ENCODE measurements around the gene MEF2D. TPM values are rescaled to one million over a fixed set of nuclear protein-coding genes. Genes with fewer than 3 reads are reported as not detected.

The MEF2D gene
- polyA plus RNA-seq, 1 donor: 22.5 TPM

DNA sequence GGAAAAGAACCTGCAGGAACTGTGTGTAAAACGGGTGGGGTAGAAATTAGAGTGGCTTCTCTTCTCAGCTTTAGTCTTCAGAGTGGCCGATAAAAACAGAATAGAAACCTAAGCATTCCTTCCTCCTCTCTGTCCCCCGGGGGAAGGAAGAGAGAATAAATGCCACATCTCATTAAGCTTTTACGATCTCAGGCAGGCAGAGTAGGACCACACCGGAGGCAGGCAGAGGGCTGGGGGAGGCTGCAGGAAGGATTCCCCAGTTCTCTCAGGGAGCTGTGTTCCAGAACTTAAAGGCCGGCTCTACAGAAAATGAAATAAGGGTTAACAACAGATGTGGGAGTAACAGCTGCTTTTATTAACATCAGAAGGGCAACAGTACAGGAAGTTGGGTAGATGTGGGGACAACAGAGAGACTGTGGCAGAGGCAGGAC lies 24.5 kb upstream of the MEF2D start:
- DNase-seq: no peak

DNA sequence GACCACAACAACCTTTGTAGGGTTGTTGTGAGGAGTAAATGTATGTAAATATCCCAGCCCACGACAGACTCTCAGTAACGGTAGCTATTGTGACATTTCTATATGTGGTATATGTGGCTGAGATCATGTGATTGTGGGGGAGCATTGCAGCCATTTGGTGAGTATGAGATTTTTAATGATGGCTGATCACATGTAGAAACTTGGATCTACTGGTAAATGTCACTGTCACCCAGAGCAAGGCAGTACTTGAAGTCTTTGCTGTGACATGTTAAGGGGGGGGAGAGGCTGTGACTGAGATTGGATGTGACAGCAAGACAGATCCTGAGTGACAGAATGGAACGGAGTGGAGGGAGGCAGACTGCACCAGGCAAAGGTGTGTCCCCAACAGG lies 23.9 kb upstream of the MEF2D start:
- DNase-seq: no peak

DNA sequence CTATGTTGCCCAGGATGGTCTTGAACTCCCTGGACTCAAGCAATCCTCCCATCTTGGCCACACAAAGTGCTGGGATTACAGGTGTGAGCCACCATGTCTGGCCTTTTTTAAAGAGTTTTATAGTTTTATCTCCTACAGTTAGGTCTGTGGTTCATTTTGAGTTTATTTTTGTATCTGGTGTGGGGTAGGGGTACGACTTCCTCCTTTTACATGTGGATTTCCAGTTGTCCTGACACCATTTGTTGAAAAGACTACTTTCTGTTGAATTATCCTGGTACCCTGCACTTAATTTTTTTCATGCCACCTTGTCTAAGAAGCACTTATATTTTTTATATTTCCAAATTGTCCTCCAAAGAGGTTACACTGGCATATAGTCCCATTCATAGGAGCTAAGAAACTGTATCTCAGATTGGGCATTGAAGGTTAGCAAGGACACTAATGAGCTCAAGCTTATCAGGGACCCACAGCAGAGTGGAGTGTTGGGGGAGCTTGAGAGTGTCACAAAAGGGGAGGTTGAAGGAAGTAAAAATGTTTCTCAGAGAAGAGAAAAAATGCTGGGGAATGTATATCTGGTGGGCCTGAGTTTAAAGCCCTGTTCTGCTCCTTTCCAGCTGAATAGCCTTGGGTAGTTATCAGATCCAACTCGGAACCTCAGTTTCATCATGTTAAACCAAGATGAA lies 23.4 kb upstream of the MEF2D start:
- no peak for DNase-seq

DNA sequence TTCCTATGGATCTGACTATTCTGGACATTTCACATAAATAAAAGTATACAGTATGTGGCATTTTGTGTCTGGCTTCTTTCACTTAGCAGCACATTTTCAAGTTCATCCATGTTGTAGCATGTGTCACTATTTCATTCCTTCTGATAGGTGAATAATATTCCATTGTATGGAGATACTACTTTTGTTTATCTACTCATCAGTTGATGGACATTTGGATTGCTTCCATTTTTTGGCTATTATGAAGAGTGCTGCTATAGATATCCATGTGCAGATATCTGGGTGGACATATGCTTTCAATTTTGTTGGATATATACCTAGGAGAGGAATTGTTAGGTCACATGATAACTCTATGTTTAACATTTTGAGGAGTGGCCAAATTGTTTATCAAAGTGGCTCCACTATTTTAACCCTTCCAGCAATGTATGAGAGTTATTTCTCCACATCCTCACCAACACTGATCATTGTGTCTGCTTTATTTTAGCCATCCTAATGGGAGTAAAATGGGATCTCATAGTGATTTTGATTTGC lies 21.9 kb upstream of the MEF2D start:
- no peak for DNase-seq

DNA sequence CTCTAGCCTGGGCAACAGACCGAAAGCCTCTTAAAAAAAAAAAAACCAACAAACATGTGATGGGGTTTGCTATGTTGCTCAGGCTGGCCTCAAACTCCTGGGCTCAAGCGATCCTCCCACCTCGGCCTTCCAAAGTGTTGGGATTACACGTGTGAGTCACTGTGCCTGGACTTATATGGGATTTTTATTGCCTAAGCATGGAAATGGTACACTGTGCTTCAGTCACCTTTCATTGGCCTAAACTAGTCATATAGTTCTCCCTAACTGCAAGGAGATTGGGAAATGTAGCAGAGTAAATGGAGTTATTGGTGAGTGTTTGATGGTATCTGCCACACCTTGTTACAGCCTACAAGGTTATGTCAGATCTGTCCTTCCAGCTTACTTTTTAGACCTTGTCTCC lies 17.2 kb upstream of the MEF2D start:
- DNase-seq: no peak

DNA sequence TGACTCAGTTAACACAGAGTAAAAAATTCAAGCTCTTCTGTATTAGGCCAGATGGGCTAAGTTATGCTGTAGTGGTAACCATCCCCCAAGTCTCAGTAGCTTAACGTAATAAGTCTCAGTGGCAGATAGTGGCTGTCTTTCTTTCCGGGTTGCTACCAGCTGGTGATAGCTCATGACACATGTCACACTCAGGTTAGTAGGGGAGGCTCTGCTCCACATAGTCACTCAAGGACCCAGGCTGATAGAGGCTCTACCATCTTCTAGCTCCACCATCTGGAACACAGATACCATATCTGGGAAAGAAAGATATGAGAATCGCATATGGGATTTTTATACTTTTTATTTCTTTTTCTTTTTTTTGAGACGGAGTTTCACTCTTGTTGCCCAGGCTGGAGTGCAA lies 16.2 kb upstream of the MEF2D start:
- DNase-seq: no peak

DNA sequence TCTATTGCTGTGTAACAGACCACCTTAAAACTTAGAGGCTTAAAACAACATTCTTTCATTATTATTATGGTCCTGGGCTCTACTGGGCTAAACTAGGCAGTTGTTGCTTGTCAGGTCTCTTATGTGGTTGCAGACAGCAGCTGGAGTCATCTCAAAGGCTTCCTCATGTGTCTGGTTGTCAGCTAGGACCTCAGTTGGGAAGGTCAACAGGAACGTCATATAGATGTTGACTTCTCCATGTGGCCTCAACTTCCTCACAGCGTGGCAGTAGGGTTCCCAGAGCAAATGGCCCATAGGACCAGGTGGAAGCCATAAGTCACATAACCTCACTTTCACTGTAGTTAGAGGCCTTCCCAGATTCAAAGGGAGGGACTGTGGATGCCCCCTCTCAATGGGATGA lies 15.4 kb upstream of the MEF2D start:
- DNase-seq: no peak

DNA sequence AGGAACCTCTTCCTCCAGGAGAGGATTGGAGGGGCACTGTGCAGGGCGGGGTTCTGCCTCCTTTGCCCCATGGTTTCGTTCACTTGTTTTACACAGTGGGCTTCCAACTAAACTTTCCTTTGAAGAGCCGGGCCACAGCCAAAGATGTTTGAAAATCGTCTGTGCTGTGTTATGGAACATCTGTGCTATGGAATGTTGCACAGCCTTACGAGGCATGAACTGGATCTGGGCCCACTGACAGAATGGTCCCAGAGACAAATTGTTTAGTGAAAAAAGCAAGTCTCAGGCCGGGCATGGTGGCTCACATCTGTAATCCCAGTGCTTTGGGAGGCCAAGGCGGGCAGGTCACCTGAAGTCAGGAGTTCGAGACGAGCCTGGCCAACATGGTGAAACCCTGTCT lies 12.6 kb upstream of the MEF2D start:
- DNase-seq: no peak

DNA sequence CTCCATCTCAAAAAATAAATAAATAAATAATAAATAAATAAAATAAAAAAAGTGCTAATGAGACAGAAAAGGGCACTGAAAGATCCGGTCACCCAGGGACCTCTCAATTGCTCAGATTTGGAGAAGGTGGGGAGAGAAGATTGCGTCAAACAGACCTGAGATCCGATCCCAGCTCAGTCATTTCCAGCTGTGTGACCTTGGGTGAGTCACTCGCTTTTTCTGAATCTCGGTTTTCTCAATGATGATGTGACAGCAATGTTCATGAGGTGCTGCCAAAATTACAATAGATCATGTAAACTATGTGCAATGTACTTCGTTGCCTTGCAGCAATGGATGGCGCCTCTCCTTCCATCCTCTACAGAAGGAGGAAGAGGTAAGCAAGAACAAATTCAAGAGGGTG lies 11.1 kb upstream of the MEF2D start:
- DNase-seq: no peak

DNA sequence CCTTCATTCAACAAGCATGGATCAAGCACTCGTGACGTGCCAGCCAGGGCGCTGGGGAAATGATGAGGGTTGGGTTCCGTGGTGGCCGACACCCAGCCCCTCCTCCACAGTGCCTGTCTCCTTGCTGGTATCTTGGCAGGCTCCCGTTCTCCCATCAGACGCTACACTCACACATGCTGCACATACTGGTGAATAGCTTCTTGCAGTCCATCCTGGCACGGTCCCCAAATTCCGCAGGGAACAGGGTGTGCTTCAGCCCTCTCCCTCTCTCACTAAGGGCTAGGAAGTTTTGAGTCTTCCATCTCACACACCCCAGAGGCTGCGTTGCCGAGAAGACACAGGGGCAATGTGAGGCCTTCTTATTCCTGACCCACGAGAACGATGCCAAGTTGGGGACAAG lies 10.1 kb upstream of the MEF2D start:
- DNase-seq: no peak

DNA sequence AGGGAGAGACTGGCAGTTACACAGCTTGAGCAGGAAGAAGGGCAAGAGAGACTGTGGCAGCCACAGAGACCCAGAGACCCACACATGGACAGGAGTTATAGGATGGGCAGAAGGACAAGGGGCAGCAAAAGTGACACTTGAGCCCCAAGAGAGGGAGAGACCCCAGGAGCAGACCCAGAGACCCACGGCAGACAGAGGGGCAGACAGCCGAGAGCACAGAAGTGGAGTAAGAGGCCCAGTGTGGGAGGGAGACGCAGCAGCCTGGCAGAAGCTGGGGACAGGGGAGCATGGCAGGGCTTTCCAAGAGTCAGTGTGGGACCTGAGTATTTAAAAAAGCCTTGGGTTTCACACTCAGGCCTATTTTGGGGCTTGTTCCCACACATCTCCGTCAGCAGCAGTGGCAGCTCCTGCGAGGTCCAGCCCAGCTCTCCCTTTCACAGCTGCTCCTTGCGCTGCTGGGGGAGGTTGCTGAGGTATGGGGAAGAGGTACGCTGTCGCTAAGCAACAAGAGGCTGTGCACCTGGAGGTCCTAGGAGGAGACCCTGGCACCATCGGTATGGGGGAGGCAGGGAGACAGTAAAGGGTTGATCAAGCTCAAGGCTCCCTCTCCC lies 9.0 kb upstream of the MEF2D start:
- DNase-seq: no peak

DNA sequence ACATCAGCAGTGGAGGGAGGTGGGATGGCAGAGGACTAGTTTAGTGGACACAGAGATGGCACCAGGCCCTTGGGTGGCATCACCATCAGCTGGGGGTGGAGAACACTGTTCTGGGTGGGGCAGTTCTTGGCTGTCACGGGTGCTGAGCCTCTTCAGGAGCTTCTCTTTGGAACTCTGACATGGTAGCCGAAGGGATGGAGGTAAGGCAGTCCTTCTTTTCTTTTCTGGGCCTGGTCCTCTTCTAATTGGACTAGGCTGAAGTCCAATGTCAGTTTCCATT lies 8.3 kb upstream of the MEF2D start:
- DNase-seq: no peak

DNA sequence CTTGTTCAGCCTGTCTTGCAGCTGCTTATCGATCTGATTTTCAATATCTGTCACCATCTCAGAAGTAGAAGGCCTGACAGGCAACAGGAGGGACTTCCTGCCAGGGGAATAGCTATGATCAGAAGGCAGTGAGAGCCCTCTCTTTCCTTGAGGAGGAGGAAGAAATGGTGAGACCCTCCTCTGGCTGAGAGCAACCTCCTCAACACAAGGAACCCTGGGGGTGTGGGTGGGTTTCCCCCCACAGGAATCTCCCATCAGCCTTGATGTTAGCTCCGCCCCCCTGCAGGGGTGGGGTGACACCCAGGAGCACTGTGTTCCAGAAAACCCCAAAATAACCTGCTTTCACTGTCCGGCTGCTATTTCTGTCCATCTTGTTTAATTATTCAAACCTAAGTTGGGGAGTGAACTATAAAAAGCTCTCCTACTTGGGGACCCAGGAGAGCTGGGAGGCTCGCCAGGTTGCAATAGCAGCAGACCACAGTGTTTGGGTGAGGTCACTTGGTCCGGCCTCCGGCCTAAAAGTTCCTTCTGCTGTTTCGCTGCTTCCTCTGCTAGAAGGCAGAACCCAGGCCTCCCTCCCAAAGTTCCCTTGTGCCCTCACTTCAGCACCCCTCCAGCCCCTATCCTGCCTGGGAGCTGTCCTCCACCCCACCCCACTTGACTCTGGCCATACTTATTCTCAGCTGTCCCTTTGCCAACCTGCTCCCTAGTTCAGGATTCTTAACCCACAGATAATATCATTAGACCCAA lies 7.8 kb upstream of the MEF2D start:
- no peak for DNase-seq

DNA sequence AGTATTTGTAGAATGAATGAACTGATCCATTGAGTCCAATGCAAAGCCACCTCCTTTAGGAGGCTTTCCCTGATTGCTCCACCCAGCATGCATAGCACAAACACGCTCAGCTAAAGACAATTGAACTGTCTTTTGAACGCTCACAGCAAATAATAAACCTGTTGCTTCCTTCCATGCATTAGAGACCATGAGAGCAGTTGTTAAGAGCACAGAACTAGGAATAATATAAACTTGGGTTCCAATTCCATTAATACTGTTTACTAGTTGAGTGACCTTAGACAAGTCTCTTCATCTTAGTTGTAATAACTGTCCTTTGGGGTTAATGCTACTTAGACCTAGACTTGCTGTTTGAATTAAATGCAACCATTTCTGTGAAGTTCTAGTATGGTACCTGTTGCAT lies 5.9 kb upstream of the MEF2D start:
- no peak for DNase-seq

DNA sequence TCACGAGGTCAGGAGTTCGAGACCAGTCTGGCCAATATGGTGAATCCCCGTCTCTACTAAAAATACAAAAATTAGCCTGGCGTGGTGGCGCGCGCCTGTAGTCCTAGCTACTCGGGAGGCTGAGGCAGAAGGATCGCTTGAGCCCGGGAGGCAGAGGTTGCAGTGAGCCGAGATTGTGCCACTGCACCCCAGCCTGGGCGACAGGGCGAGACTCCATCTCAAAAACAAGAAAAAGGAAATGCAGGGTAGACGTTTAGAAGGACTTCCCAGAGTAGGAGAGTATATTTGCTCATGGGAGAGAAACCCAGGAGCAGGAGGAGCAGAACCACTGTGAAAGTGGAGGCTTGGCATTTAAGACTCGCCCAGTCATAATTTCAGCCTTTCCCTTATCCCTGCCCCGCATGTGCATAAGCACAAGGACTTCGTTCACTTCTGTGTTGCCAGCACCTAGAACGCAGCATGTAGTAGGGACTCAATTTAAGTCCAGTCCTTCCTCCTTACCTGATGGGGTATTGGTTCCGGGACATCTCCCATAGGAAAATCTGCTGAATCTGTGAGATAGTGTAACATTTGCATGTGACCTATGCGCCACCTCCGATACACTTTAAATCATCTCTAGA lies 5.2 kb upstream of the MEF2D start:
- no peak for DNase-seq

DNA sequence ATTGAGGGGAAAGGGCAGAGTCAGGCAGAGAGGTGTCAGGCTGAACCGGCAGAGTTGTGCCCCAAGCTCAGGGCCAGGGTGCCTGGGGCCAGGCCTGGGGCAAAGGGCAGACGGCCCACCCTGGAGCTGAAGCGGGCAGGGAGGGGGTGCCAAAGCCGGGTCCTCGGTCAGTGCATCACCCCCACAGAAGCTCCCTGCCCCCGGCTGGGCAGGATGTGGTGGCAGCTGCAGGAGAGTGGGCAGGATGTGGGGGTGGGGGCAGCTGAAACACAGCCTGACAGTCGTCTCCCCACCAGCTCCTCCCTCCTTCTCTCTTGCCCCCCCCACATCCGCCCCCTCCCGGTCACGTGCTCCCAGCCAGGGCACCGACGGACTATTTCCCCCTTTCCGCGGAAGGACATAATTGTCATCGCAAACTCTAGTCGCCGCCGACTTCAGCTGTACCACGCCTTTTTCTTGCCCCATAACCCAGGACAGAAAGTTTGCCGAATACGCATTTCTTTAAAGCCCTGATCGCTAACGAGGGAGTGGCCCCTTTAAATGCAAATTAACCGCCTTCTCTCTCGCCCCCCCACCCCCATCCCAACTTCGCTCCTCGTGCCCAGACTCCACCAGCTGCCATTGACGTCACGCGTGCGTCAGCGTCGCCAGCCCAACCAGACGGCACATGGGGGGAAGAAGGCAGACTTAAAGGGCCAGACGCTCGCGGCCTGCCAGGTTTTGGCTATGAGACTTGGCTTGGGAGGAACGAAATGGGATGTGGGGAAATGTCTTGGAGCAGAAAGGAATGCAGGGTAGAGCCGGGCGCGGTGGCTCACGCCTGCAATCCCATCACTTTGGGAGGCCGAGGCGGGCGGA lies 4.5 kb upstream of the MEF2D start:
- peak; percentile 98 for DNase-seq

DNA sequence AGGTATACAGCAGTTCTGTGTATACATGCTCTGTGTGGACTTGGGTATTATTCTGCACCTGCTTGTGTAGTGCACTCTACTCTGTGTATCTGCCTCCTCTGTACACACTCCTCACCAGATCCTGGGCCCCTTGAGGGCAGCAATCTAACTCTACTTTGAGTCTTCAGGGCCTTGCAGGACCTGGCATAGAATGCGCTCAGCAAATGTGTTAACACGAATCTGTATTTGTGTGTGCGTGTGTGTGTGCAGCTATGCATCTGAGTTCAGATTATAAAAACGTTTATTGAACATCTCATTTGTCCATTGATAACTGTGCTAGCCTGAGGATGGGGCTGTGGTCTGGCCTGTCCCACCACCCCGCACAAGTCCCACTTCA lies 3.9 kb upstream of the MEF2D start:
- no peak for DNase-seq

DNA sequence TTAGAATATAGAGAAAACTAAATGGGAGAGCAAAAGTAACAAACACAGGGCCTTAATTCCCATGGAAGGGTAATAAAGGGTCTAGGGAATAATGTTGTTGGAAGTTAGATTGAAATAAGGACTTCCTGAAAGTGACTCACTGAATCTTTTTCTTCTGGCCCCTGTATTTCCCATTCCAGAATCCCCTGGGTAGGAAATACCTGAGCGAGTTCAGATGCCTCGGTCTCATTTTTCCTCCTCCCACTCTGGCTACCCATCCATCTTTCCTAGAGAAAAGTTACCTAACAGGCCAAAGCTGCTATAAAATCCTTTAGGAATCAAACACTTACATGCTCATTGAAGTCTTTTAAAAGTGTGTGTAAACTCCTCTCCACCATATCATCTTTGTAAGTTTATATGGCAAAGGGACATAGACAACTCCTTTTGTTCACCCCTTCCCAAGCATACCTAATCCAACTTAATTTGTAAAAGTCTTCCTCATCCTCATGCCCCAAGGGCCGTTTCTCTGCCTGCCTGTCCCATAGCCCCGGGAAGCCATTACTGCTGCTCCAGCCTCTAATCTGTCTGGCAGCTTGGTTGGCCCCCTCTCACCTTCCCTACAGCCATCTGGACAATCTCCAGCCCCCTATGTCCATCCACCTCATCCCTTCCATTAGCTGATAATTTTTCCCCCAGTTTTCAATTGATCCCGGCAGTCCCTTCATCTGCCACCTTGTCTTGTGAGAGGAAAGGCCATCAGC lies 3.3 kb upstream of the MEF2D start:
- DNase-seq: no peak

DNA sequence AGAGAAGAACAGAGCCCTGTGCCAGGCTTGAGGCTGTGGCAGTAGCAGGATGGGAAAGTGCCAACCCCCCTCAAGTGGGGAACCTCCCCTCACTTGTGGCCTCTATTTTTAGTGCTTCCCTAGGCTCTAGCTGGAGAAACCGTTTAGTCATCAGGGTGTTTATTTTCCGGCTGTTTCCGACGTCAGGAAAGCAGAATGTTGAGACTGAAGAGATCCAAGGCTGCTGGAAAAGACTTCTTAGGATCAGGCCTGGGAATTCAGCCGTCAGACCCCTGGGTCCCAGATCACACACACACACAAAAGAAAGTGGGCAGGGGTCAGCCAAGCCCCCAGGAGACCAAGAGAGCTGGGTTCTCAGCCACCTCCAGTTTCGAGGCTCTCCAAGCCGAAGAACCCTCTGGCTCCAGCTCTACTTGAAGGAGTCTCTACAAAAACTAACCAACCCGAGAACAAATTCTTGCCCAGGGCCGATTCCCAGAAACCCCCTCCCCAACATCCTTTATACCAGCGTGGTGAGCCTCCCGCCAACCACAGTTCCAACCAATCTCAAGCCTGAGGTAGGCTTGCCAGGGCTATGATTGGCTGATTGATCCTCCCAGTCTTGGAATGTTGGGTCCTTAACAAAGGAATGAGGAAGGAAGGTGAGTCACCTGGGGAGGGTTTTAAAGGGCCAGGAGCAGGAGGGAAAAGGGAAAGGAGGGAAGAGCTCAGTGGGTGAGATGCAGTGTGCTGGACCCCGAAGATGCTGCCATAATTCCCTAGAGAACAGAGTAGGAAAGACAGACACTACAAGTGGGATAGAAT lies 2.5 kb upstream of the MEF2D start:
- DNase-seq: peak; percentile 63

DNA sequence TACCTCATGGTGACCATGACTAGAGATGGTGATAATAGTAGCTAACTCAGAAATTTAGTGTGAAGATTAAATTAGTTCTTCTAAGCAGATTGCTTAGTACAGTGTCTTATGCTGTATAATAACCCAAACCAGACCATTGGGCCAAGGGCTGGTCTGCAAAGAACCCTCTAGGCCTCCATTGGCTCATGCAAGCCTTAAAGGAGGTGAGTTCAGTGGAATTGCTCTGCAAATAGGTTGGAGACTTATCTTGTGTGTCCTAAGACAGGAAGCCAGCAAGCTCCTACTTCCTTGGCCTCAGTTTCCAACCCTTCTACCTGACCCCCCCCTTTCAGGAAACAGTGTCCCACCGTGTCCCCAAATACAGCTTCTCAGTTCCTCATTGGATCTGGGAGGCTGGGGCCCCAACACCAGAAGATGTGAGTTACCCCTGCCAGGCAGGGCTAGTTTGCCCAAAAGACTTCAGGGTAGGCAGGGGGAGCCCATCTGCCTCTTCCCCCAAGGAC lies 1.9 kb upstream of the MEF2D start:
- DNase-seq: no peak

Measured in left kidney (tissue), 2 donors.